Measurements from ENCODE around the gene DIP2C.
"Not testable (repeated sequence)": the region's sequence is repeated elsewhere in the genome, so short reads cannot be mapped to it uniquely, and the experiment has no call there.

Gene DIP2C

GRCh38 chr10:659688-660141, 29.8 kb downstream of the DIP2C start:
- no peak for DNase-seq (ENCODE audit: low read depth, low spot score)

- not testable (repeated sequence) for DNase-seq (ENCODE audit: low read depth, low spot score)
Measured at GRCh38 chr10:657816-658350, 31.6 kb downstream of the DIP2C start.

- no peak for DNase-seq (ENCODE audit: low read depth, low spot score)
Measured at GRCh38 chr10:656883-657282, 32.6 kb downstream of the DIP2C start.

- DNase-seq (ENCODE audit: low read depth, low spot score) = no peak
Measured at GRCh38 chr10:655184-655583, 34.3 kb downstream of the DIP2C start.

GRCh38 chr10:654647-654996, 34.8 kb downstream of the DIP2C start:
- no peak for DNase-seq (ENCODE audit: low read depth, low spot score)

GRCh38 chr10:653991-654646, 35.3 kb downstream of the DIP2C start:
- no peak for DNase-seq (ENCODE audit: low read depth, low spot score)

GRCh38 chr10:652832-653459, 36.5 kb downstream of the DIP2C start:
- DNase-seq (ENCODE audit: low read depth, low spot score) = peak; percentile 1

GRCh38 chr10:652233-652632, 37.2 kb downstream of the DIP2C start:
- DNase-seq (ENCODE audit: low read depth, low spot score) = peak; percentile 52

GRCh38 chr10:651692-652091, 37.8 kb downstream of the DIP2C start:
- DNase-seq (ENCODE audit: low read depth, low spot score) = peak; percentile 0

GRCh38 chr10:650886-651615, 38.4 kb downstream of the DIP2C start:
- DNase-seq (ENCODE audit: low read depth, low spot score) = no peak

GRCh38 chr10:650441-650851, 39.0 kb downstream of the DIP2C start:
- DNase-seq (ENCODE audit: low read depth, low spot score) = no peak

- DNase-seq (ENCODE audit: low read depth, low spot score) = peak; percentile 34
Measured at GRCh38 chr10:649798-650440, 39.5 kb downstream of the DIP2C start.

- DNase-seq (ENCODE audit: low read depth, low spot score) = no peak
Measured at GRCh38 chr10:649445-649797, 40.0 kb downstream of the DIP2C start.

- DNase-seq (ENCODE audit: low read depth, low spot score) = not testable (repeated sequence)
Measured at GRCh38 chr10:647019-647418, 42.4 kb downstream of the DIP2C start.

- DNase-seq (ENCODE audit: low read depth, low spot score) = no peak
Measured at GRCh38 chr10:646118-646524, 43.3 kb downstream of the DIP2C start.

- DNase-seq (ENCODE audit: low read depth, low spot score) = no peak
Measured at GRCh38 chr10:644943-645334, 44.5 kb downstream of the DIP2C start.

- peak; percentile 39 for DNase-seq (ENCODE audit: low read depth, low spot score)
Measured at GRCh38 chr10:644076-644942, 45.2 kb downstream of the DIP2C start.

- peak; percentile 43 for DNase-seq (ENCODE audit: low read depth, low spot score)
Measured at GRCh38 chr10:642186-642890, 47.1 kb downstream of the DIP2C start.

GRCh38 chr10:641149-642010, 48.1 kb downstream of the DIP2C start:
- no peak for DNase-seq (ENCODE audit: low read depth, low spot score)

GRCh38 chr10:640673-641045, 48.8 kb downstream of the DIP2C start:
- no peak for DNase-seq (ENCODE audit: low read depth, low spot score)

All from ELF-1 (cell line).